CD14-positive monocyte (primary cell): ENCODE data around the gene CCT3. TPM values are rescaled to one million over a fixed set of nuclear protein-coding genes. Genes with fewer than 3 reads are reported as not detected.
A peak's percentile ranks its signal among the peaks of the same experiment; 100 is the strongest.

Source experiments
- DNase-seq, 3 donors: peaks; one replicate each; pipeline ENCODE4 v3.0.0-alpha.2; 2011 to 2022
- H2AFZ ChIP-seq: 2 replicates; pipeline ENCODE4 v1.6.0; 2012; ENCODE audit warnings: mild to moderate bottlenecking, low read depth, low read length, inconsistent platforms; ENCODE audit not compliant: insufficient read depth, poor library complexity, severe bottlenecking
- H3K27ac ChIP-seq, 2 donors: 1 replicate in 1 of 2; 2 replicates in 1 of 2; pipeline ENCODE4 v1.5.1; 2012 to 2013; ENCODE audit warnings: low read length in 2 of 2, control low read depth in 1 of 2, inconsistent platforms in 1 of 2, low read depth in 1 of 2, mild to moderate bottlenecking in 1 of 2
- H3K27me3 ChIP-seq, 2 donors: one replicate each; pipeline versions ENCODE4 v1.6.0 to v1.6.1; 2011 to 2013; ENCODE audit warnings: low read length in 2 of 2; ENCODE audit not compliant: control insufficient read depth in 2 of 2, insufficient read depth in 2 of 2
- H3K36me3 ChIP-seq, 2 donors: replicated peaks in 1 of 2; 1 replicate in 1 of 2; 2 replicates in 1 of 2; pipeline versions ENCODE4 v1.5.1 to v1.6.1; 2012 to 2013; ENCODE audit warnings: low read length in 2 of 2, control low read depth in 1 of 2, inconsistent platforms in 1 of 2, mild to moderate bottlenecking in 1 of 2; ENCODE audit not compliant: insufficient read depth in 2 of 2, control insufficient read depth in 1 of 2
- H3K4me1 ChIP-seq, 2 donors: 1 replicate in 1 of 2; 2 replicates in 1 of 2; pipeline versions ENCODE4 v1.5.1 to v1.6.1; 2012 to 2013; ENCODE audit warnings: low read length in 2 of 2, control low read depth in 1 of 2, inconsistent platforms in 1 of 2, mild to moderate bottlenecking in 1 of 2, moderate library complexity in 1 of 2; ENCODE audit not compliant: insufficient read depth in 2 of 2, control insufficient read depth in 1 of 2
- H3K4me2 ChIP-seq: replicated peaks from 2 replicates; pipeline ENCODE3; 2012; ENCODE audit warnings: low read length, moderate library complexity, mild to moderate bottlenecking; ENCODE audit not compliant: poor library complexity, severe bottlenecking; ENCODE audit errors: extremely low read depth
- H3K4me3 ChIP-seq, 3 experiments: fragments of 200-600 bp in 1 of 3; sonication (generic) in 1 of 3; replicated peaks in 1 of 3; 1 replicate in 2 of 3; 2 replicates in 1 of 3; pipeline ENCODE4 v1.5.1; 2011 to 2013; ENCODE audit warnings: low read length in 3 of 3, mild to moderate bottlenecking in 3 of 3, control low read depth in 2 of 3, low read depth in 2 of 3, inconsistent platforms in 1 of 3, moderate library complexity in 1 of 3
- H3K79me2 ChIP-seq: 2 replicates; pipeline ENCODE4 v1.6.0; 2012; ENCODE audit warnings: mild to moderate bottlenecking, control low read depth, inconsistent platforms, low read length, moderate library complexity; ENCODE audit not compliant: insufficient read depth
- H3K9ac ChIP-seq: 2 replicates; pipeline ENCODE4 v1.6.0; 2017; ENCODE audit warnings: low read length, mild to moderate bottlenecking; ENCODE audit not compliant: insufficient read depth, poor library complexity, severe bottlenecking
- H3K9me3 ChIP-seq, 2 donors: replicated peaks in 1 of 2; 1 replicate in 1 of 2; 2 replicates in 1 of 2; pipeline versions ENCODE4 v1.5.1 to v1.6.1; 2012 to 2013; ENCODE audit warnings: low read length in 2 of 2, control low read depth in 1 of 2; ENCODE audit not compliant: control insufficient read depth in 1 of 2, insufficient read depth in 1 of 2
- H4K20me1 ChIP-seq: 2 replicates; pipeline ENCODE4 v1.6.0; 2012; ENCODE audit warnings: mild to moderate bottlenecking, low read length, control low read depth, moderate library complexity; ENCODE audit not compliant: insufficient read depth
- H3K27ac Mint-ChIP-seq, 7 donors: one replicate each; pipeline ENCODE4 v1.8.0; 2020; ENCODE audit warnings: mild to moderate bottlenecking in 7 of 7, mixed read lengths in 7 of 7, moderate library complexity in 6 of 7, inconsistent platforms in 2 of 7
- H3K27me3 Mint-ChIP-seq, 3 donors: one replicate each; pipeline ENCODE4 v1.8.0; 2021 to 2022; ENCODE audit warnings: low read depth in 3 of 3, mild to moderate bottlenecking in 3 of 3, mixed read lengths in 3 of 3, moderate library complexity in 3 of 3, inconsistent platforms in 1 of 3
- H3K36me3 Mint-ChIP-seq, 2 donors: one replicate each; pipeline ENCODE4 v1.8.0; 2020; ENCODE audit warnings: mixed read lengths in 2 of 2, inconsistent platforms in 1 of 2, mild to moderate bottlenecking in 1 of 2
- H3K4me1 Mint-ChIP-seq: one replicate; pipeline ENCODE4 v1.8.0; 2020; ENCODE audit warnings: mild to moderate bottlenecking, mixed read lengths
- H3K4me3 Mint-ChIP-seq, 2 donors: one replicate each; pipeline ENCODE4 v1.8.0; 2020; ENCODE audit warnings: mild to moderate bottlenecking in 2 of 2, mixed read lengths in 2 of 2, moderate library complexity in 1 of 2
- H3K9me3 Mint-ChIP-seq, 7 donors: one replicate each; pipeline ENCODE4 v1.8.0; 2020 to 2022; ENCODE audit warnings: mixed read lengths in 7 of 7, mild to moderate bottlenecking in 6 of 7, moderate library complexity in 6 of 7, inconsistent platforms in 2 of 7
- CTCF ChIP-seq: fragments of 200-600 bp; IDR thresholded peaks from one replicate; pipeline ENCODE4 v1.8.0; 2022; ENCODE audit warnings: antibody characterized with exemption, mild to moderate bottlenecking
- WGBS: methylation state at CpG from one replicate; pipeline ENCODE4 v1.1.5; 2013; ENCODE audit warnings: missing lambda C conversion rate; ENCODE audit not compliant: insufficient coverage; 5-methylcytosine and 5-hydroxymethylcytosine counted together
- intact Hi-C, 2 donors: fragments of 100-400 bp; cut with micrococcal nuclease; formaldehyde crosslinking; loops; one replicate each; pipeline versions ENCODE4 v1.15.0 to v1.15.1; 2023
- polyA plus RNA-seq, 3 donors: library from polyadenylated mRNA; depleted of rRNA in 1 of 3; unstranded in 2 of 3; stranded (reverse) in 1 of 3; fragments of 300-500 nt in 2 of 3; fragments of >200 nt in 1 of 3; fragmentation: Illumina TruSeq in 2 of 3; gene quantifications; 1 replicate in 2 of 3; 2 replicates in 1 of 3; pipeline ENCODE4 v1.2.3, GENCODE V29; 2012 to 2021

CCT3 gene
- polyA plus RNA-seq, 3 donors = 65.3 to 97.3 (median 94.8) TPM

GRCh38 chr1:156293098-156293434, 45.0 kb downstream of the CCT3 start:
- H3K4me1 ChIP-seq = peaks cover 29 to 31% of the 10 kb centered on the region in 2 donors
- H3K27ac Mint-ChIP-seq = peak overlapping the region in 1 of 7 donors; percentile 72
- H3K79me2 ChIP-seq = peaks cover 6% of the 10 kb centered on the region
- H3K27ac ChIP-seq = no peak overlapping the region
- 100% methylated on average over 6 of the region's 8 CpGs for WGBS
- no peak overlapping the region for H3K4me2 ChIP-seq
- peaks cover 44% of the 10 kb centered on the region for H3K4me1 Mint-ChIP-seq
- TF ChIP-seq CTCF = no peak
- peaks cover 12 to 35% of the 10 kb centered on the region in 2 donors for H3K36me3 ChIP-seq
- peaks cover 0 to 2% (median 0%) of the 10 kb centered on the region in 3 donors for H3K27me3 Mint-ChIP-seq
- H3K9me3 Mint-ChIP-seq = peaks cover 0 to 3% (median 0%) of the 10 kb centered on the region in 7 donors
- H3K4me3 ChIP-seq = no peak overlapping the region
- peaks cover 6% of the 10 kb centered on the region for H4K20me1 ChIP-seq
- H3K27me3 ChIP-seq = no peaks in the 10 kb centered on the region
- no peak for DNase-seq
- H3K36me3 Mint-ChIP-seq = peaks cover 32 to 33% of the 10 kb centered on the region in 2 donors
- H3K9ac ChIP-seq = no peak overlapping the region
- H3K4me3 Mint-ChIP-seq = no peak overlapping the region
- intact Hi-C loops = no loop called here
- H3K9me3 ChIP-seq = no peaks in the 10 kb centered on the region
- H2AFZ ChIP-seq = no peak overlapping the region

- TF ChIP-seq CTCF = no peak
- intact Hi-C loops = no loop called here
- Histone ChIP-seq H3K79me2 (peaks cover 6% of the 10 kb centered on the region), H4K20me1 (peaks cover 6% of the 10 kb centered on the region), H3K9ac (peak overlapping the region; percentile 49), H3K9me3 (no peaks in the 10 kb centered on the region), H3K27ac (peak overlapping the region; percentile 57 to 58), H3K36me3 (peaks cover 12 to 36% of the 10 kb centered on the region in 2 donors), H3K4me3 (peak overlapping the region; percentile 2 to 68 (median 28)), H3K4me2 (peak overlapping the region; percentile 80), H2AFZ (peak overlapping the region; percentile 86), H3K4me1 (peaks cover 29 to 31% of the 10 kb centered on the region in 2 donors), H3K27me3 (no peaks in the 10 kb centered on the region)
- DNase-seq = peak; percentile 65 to 75 (median 74)
- H3K27ac Mint-ChIP-seq = peak overlapping the region; percentile 41 to 95 (median 76)
- H3K9me3 Mint-ChIP-seq = peaks cover 0 to 1% (median 0%) of the 10 kb centered on the region in 7 donors
- peaks cover 32 to 43% of the 10 kb centered on the region in 2 donors for H3K36me3 Mint-ChIP-seq
- H3K4me1 Mint-ChIP-seq = peaks cover 44% of the 10 kb centered on the region
- H3K27me3 Mint-ChIP-seq = peaks cover 0 to 2% (median 0%) of the 10 kb centered on the region in 3 donors
- 19% methylated on average over 31 of the region's 37 CpGs for WGBS
- peak overlapping the region; percentile 80 to 93 for H3K4me3 Mint-ChIP-seq
Measured at GRCh38 chr1:156291226-156292061, 46.6 kb downstream of the CCT3 start.
